KOPT-K1 (cell line): Measurements from ENCODE around the gene ZNHIT3.
"Not testable (repeated sequence)": the region's sequence is repeated elsewhere in the genome, so short reads cannot be mapped to it uniquely, and the experiment has no call there.

ENCODE experiments used
- H3K27ac ChIP-seq: fragments of 200-600 bp; sonication (generic); 2 replicates; pipeline ENCODE4 v1.5.1; 2016; ENCODE audit warnings: antibody characterized with exemption, mild to moderate bottlenecking, low read depth, low read length; ENCODE audit not compliant: poor library complexity, severe bottlenecking
- H3K36me3 ChIP-seq: fragments of 200-600 bp; sonication (generic); 2 replicates; pipeline ENCODE4 v1.5.1; 2017; ENCODE audit warnings: antibody characterized with exemption, mild to moderate bottlenecking, low read length, moderate library complexity; ENCODE audit not compliant: insufficient read depth
- H3K9me3 ChIP-seq: fragments of 200-600 bp; sonication (generic); 2 replicates; pipeline ENCODE4 v1.5.1; 2017; ENCODE audit warnings: antibody characterized with exemption, low read length, mild to moderate bottlenecking; ENCODE audit not compliant: insufficient read depth, poor library complexity, severe bottlenecking

The ZNHIT3 gene

GRCh38 chr17:36500745-36501225, 14.3 kb downstream of the ZNHIT3 start:
- no peak overlapping the region for H3K27ac ChIP-seq
- H3K9me3 ChIP-seq: no peaks in the 10 kb centered on the region
- peaks cover 98% of the 10 kb centered on the region for H3K36me3 ChIP-seq

GRCh38 chr17:36501351-36501750, 14.9 kb downstream of the ZNHIT3 start:
- Histone ChIP-seq H3K9me3 (no peaks in the 10 kb centered on the region), H3K27ac (no peak overlapping the region), H3K36me3 (peaks cover 98% of the 10 kb centered on the region)

- Histone ChIP-seq H3K9me3 (no peaks in the 10 kb centered on the region), H3K27ac (no peak overlapping the region), H3K36me3 (peaks cover 98% of the 10 kb centered on the region)
Observed at GRCh38 chr17:36501963-36502362, 15.5 kb downstream of the ZNHIT3 start.

- Histone ChIP-seq H3K9me3 (no peaks in the 10 kb centered on the region), H3K27ac (no peak overlapping the region), H3K36me3 (peaks cover 98% of the 10 kb centered on the region)
Observed at GRCh38 chr17:36503456-36504155, 17.1 kb downstream of the ZNHIT3 start.

GRCh38 chr17:36504156-36504545, 17.7 kb downstream of the ZNHIT3 start:
- H3K36me3 ChIP-seq: peaks cover 98% of the 10 kb centered on the region
- H3K9me3 ChIP-seq: no peaks in the 10 kb centered on the region
- H3K27ac ChIP-seq: no peak overlapping the region

- Histone ChIP-seq H3K27ac (no peak overlapping the region), H3K36me3 (peaks cover 99% of the 10 kb centered on the region), H3K9me3 (no peaks in the 10 kb centered on the region)
Observed at GRCh38 chr17:36505171-36505570, 18.7 kb downstream of the ZNHIT3 start.

- Histone ChIP-seq H3K9me3 (no peaks in the 10 kb centered on the region), H3K27ac (no peak overlapping the region), H3K36me3 (peaks cover 99% of the 10 kb centered on the region)
Observed at GRCh38 chr17:36506249-36506826, 19.9 kb downstream of the ZNHIT3 start.

GRCh38 chr17:36506831-36507230, 20.4 kb downstream of the ZNHIT3 start:
- Histone ChIP-seq H3K9me3 (no peaks in the 10 kb centered on the region), H3K36me3 (peaks cover 99% of the 10 kb centered on the region)

GRCh38 chr17:36507266-36507665, 20.8 kb downstream of the ZNHIT3 start:
- Histone ChIP-seq H3K9me3 (no peaks in the 10 kb centered on the region), H3K36me3 (peaks cover 99% of the 10 kb centered on the region), H3K27ac (no peak overlapping the region)

More at GRCh38 chr17:36506831-36507230, 20.4 kb downstream of the ZNHIT3 start:
- no peak overlapping the region for H3K27ac ChIP-seq

GRCh38 chr17:36508439-36508838, 22.0 kb downstream of the ZNHIT3 start:
- H3K27ac ChIP-seq, H3K9me3 ChIP-seq: not testable (repeated sequence)
- peaks cover 99% of the 10 kb centered on the region for H3K36me3 ChIP-seq

GRCh38 chr17:36509272-36509985, 22.9 kb downstream of the ZNHIT3 start:
- no peak overlapping the region for H3K27ac ChIP-seq
- no peaks in the 10 kb centered on the region for H3K9me3 ChIP-seq
- peaks cover 99% of the 10 kb centered on the region for H3K36me3 ChIP-seq

- Histone ChIP-seq H3K27ac (no peak overlapping the region), H3K36me3 (peaks cover 100% of the 10 kb centered on the region), H3K9me3 (no peaks in the 10 kb centered on the region)
Observed at GRCh38 chr17:36510636-36511035, 24.2 kb downstream of the ZNHIT3 start.

- peaks cover 100% of the 10 kb centered on the region for H3K36me3 ChIP-seq
- H3K9me3 ChIP-seq: no peaks in the 10 kb centered on the region
- H3K27ac ChIP-seq: no peak overlapping the region
Observed at GRCh38 chr17:36511216-36511615, 24.7 kb downstream of the ZNHIT3 start.

- Histone ChIP-seq H3K9me3 (no peaks in the 10 kb centered on the region), H3K36me3 (peaks cover 100% of the 10 kb centered on the region), H3K27ac (no peak overlapping the region)
Observed at GRCh38 chr17:36512641-36513040, 26.2 kb downstream of the ZNHIT3 start.

GRCh38 chr17:36514856-36515255, 28.4 kb downstream of the ZNHIT3 start:
- peaks cover 98% of the 10 kb centered on the region for H3K36me3 ChIP-seq

More at GRCh38 chr17:36514856-36515255, 28.4 kb downstream of the ZNHIT3 start:
- H3K9me3 ChIP-seq: no peaks in the 10 kb centered on the region
- H3K27ac ChIP-seq: no peak overlapping the region
